HEK293T (cell line): ENCODE data around the gene OR10A6.

Experiments
- BHLHE40 ChIP-seq: fragments of 450-650 bp; IDR thresholded peaks from 2 replicates; pipeline ENCODE4 v1.6.1; 2016; ENCODE audit warnings: mild to moderate bottlenecking, moderate library complexity, borderline replicate concordance
- FOXK2 ChIP-seq: fragments of 450-650 bp; IDR thresholded peaks from 2 replicates; pipeline ENCODE4 v1.6.1; 2016; ENCODE audit warnings: mild to moderate bottlenecking
- FOXM1 ChIP-seq: fragments of 450-650 bp; IDR thresholded peaks from 2 replicates; pipeline ENCODE4 v1.6.1; 2017; ENCODE audit warnings: mild to moderate bottlenecking, borderline replicate concordance
- SP1 ChIP-seq: fragments of 450-650 bp; IDR thresholded peaks from 2 replicates; pipeline ENCODE4 v1.6.1; 2017
- TF ChIP-seq, protein P1 (sequence below): fragments of 450-650 bp; IDR thresholded peaks from 2 replicates; pipeline ENCODE4 v1.6.1; 2016

DNA sequence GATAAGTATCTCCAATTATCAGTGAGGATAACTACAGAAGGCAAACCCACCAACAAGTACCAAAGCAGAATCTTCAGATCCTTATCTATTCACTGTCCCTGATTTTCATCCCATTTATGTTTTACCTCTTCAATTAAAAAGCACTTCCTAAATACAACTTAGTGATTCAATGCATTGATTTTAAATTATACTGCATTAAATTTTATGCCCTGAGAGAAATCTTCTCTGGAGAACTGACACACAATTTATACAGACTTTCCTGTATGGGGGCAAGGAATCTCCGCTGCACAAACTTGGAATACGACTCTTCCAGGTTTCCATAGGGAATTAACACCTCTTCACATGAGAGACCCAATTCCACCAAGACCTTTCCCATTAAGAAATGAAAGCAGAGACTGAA is 10.5 kb upstream of the OR10A6 start, which contains the start of gene OR10A3:
- TF ChIP-seq, protein P1, sequence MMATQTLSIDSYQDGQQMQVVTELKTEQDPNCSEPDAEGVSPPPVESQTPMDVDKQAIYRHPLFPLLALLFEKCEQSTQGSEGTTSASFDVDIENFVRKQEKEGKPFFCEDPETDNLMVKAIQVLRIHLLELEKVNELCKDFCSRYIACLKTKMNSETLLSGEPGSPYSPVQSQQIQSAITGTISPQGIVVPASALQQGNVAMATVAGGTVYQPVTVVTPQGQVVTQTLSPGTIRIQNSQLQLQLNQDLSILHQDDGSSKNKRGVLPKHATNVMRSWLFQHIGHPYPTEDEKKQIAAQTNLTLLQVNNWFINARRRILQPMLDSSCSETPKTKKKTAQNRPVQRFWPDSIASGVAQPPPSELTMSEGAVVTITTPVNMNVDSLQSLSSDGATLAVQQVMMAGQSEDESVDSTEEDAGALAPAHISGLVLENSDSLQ = no peak
- no peak for TF ChIP-seq SP1
- TF ChIP-seq BHLHE40 = no peak
- TF ChIP-seq FOXK2 = no peak
- TF ChIP-seq FOXM1 = no peak
